ENCODE results near the gene TUBB. TPM values are rescaled to one million over a fixed set of nuclear protein-coding genes. Genes with fewer than 3 reads are reported as not detected.

The TUBB gene
- total RNA-seq, 1 donor from 2014 or later: 878 TPM

Other genes starting within 250 kb of the TUBB start
- gene HLA-E, start 230.8 kb upstream of the TUBB start, total RNA-seq: 412 and 601 TPM in 2 replicates
- gene GNL1, start 163.9 kb upstream of the TUBB start, total RNA-seq: 34.3 and 45.1 TPM in 2 replicates
- gene PRR3, start 163.1 kb upstream of the TUBB start, total RNA-seq: 6.1 and 7.9 TPM in 2 replicates
- gene ABCF1, start 148.9 kb upstream of the TUBB start, total RNA-seq: 54.0 and 64.4 TPM in 2 replicates
- 32.7 and 40.0 TPM in 2 replicates for gene PPP1R10, start 103.1 kb upstream of the TUBB start, total RNA-seq
- 33.9 and 41.1 TPM in 2 replicates for gene MRPS18B, start 102.5 kb upstream of the TUBB start, total RNA-seq
- gene ATAT1, start 93.5 kb upstream of the TUBB start, total RNA-seq: 8.1 and 8.9 TPM in 2 replicates
- 6.8 and 8.5 TPM in 2 replicates for gene C6orf136, start 73.2 kb upstream of the TUBB start, total RNA-seq
- 28.8 and 28.9 TPM in 2 replicates for gene DHX16, start 47.3 kb upstream of the TUBB start, total RNA-seq
- gene PPP1R18, start 33.7 kb upstream of the TUBB start, total RNA-seq: 124 and 147 TPM in 2 replicates
- gene NRM, start 29.4 kb upstream of the TUBB start, total RNA-seq: 8.8 and 10.8 TPM in 2 replicates
- 8.7 and 18.1 TPM in 2 replicates for gene MDC1, start 3.1 kb upstream of the TUBB start, total RNA-seq
- gene FLOT1, start 22.3 kb downstream of the TUBB start, total RNA-seq: 105 and 120 TPM in 2 replicates
- gene IER3, start 24.2 kb downstream of the TUBB start, total RNA-seq: 75.3 and 157 TPM in 2 replicates
- 9.1 and 18.7 TPM in 2 replicates for gene DDR1, start 164.2 kb downstream of the TUBB start, total RNA-seq
- 22.8 and 24.1 TPM in 2 replicates for gene GTF2H4, start 187.9 kb downstream of the TUBB start, total RNA-seq
- gene VARS2, start 193.9 kb downstream of the TUBB start, total RNA-seq: 17.9 and 22.6 TPM in 2 replicates
- gene SFTA2, start 211.8 kb downstream of the TUBB start, total RNA-seq: not detected in 2 replicates
- not detected in 2 replicates for gene MUCL3, start 220.6 kb downstream of the TUBB start, total RNA-seq

All from glomerular endothelial cell (primary cell).